ENCODE data around the gene MEGF10.
A peak's percentile ranks its signal among the peaks of the same experiment; 100 is the strongest.
"Not testable (repeated sequence)": the region's sequence is repeated elsewhere in the genome, so short reads cannot be mapped to it uniquely, and the experiment has no call there.

The MEGF10 gene

DNA sequence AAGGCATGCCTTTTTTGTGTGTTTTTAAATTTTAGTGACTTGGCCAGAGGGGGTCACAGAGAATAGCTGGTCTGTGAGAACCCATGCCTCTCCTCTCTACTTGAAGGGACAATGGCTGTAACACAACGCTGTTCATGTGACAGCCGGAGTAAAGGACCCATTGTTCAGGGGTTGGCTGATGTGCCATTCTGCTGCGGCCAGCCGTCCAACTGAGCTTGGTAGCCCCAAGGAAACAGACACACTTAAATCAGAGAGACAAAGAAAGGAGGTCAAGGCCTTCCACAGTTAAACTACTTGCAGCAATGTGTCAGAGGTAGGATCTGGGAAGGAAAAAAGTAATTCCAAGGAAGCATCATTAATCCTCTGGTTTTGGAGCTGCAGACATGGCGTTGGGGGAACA, 8.1 kb downstream of the MEGF10 start:
- no peak for DNase-seq

- DNase-seq = peak; percentile 7
Measured at GRCh38 chr5:127299678-127300077, 9.1 kb downstream of the MEGF10 start.

GRCh38 chr5:127302509-127302908, 11.9 kb downstream of the MEGF10 start:
- DNase-seq = no peak

DNA sequence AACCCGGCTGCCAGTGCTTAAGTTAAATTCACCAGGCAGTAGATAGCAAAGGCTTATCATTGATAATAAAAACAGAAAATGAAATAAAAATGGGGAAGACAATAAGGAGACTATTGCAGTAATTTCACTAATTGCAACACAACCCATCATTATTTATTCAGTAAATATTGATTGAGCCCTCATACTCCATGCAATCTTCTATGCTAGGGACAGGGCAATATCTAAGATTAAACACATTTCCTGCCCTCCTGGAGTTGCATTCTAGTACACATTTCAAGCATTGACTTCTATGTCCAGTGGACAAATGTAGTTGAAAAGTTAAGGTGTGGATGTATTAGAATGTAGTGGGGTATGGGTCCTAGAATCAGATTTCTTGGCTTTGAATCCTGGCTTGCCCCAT, 12.8 kb downstream of the MEGF10 start:
- no peak for DNase-seq

GRCh38 chr5:127305493-127305892, 14.9 kb downstream of the MEGF10 start:
- no peak for DNase-seq

DNA sequence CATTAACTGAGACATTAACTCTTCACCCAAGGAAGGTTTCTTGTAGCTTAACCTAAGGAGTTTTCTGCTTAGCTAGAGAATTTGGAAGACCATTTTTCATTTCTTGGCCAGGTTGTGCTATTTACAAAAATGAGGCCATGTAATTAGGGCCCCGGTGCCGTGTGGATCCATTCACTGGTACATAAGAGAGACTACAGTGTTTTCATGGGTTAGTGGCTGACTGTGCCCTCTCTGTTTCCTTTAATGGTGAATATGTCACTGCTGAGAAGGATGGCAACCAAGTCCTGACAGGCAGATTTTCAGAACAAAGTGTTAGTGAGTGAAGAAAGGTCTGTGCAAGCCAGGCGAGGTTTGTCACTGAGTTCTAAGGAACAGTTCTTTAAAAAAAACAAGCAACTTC, 15.4 kb downstream of the MEGF10 start:
- no peak for DNase-seq

GRCh38 chr5:127306647-127307046, 16.1 kb downstream of the MEGF10 start:
- no peak for DNase-seq

GRCh38 chr5:127307868-127308267, 17.3 kb downstream of the MEGF10 start:
- DNase-seq = no peak

DNA sequence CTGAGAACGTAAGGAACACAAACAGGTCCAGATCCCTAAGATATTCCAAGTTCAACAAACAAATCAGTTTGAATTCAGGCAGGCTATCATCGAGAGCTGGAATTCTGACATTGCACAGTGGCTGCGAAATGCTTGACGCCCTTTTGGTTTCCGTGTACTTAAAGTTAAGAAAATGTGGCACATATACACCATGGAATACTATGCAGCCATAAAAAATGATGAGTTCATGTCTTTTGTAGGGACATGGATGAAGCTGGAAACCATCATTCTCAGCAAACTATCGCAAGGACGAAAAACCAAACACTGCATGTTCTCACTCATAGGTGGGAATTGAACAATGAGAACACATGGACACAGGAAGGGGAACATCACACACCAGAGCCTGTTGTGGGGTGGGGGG, 17.7 kb downstream of the MEGF10 start:
- not testable (repeated sequence) for DNase-seq

- no peak for DNase-seq
Measured at GRCh38 chr5:127308945-127309344, 18.3 kb downstream of the MEGF10 start.

DNA sequence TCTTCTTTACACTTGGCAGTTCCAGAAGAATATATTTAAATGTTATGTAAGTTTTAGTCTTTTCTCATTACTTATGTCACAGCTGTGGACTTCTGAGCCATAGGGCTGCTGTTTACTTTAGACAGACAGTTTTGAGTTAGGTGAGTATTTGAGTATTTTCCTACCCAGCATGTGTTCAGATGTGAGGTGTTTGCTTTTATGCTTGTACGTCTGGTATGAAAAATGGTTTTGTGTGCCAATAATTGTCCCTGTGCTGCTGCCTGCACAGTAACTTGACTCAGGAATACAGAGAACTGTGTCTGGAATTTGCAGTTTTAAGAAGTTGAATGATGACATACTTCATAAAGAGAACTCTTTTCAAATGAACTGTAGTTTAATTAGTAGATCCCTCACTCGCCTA, 20.8 kb downstream of the MEGF10 start:
- DNase-seq = no peak

DNA sequence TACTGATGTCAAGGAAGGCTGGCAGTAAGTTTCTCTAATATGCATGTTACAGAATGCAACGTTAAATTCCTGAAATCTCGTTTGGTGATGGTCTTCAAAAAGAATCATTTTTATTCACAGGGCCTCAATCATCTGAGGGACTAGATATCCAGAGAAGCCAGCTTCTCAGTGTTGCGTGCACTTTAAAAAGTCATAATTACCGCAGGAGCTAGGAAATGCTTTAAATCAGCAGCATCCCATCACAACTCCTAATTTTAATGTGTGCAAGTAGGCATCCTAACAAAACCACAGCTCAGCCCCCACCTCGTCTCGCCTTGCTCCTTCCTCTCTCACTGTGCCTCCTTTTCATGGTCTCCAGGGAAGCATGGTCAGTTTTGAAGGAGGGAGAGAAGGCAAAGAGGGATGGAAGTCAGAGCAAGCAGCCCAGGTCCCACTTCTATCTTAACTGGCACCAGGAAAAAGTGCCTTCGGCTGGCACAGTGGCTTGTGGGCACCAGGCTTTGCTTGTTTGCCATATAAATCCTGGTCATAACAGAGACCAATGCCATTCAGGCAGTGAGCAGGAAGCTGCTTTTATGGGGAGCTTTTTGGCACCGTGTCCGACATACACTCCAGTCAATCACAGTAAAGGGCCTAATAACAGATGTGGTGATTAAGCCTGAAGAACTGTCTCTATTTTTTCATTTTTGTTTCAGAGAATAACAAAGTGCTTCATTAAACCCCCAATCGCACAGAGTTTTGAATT, 21.4 kb downstream of the MEGF10 start:
- no peak for DNase-seq

GRCh38 chr5:127313379-127313778, 22.8 kb downstream of the MEGF10 start:
- DNase-seq = no peak

DNA sequence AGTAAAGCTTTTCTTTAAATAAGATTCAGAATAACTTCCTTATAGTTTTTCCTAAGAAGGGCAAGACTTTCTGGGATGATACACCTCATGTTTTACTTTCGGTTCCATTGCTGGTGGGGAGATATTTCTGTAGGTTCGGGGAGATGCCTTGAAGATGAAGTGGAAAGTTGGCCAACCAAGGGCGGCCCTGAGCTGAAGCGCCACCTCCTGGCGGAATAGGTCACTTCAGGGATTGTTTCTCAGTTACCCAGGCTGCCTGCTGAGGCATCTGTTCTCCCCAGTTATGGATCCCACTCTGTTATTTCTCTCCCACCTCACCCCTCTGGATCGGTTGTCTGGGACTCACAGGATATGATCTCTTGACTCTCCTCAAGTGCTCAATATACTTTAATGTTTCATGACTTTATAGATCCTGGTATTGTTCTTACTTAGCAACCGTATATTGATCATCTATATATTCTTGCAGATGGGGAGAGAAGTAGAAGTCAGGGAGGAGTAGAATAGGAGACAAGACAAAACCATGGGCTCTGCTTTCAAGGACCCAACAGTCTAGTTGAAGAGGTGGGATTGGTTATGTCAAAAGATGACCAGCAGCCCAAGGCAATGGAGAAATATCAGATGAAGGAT, 23.4 kb downstream of the MEGF10 start:
- DNase-seq = no peak

- DNase-seq = no peak
Measured at GRCh38 chr5:127316011-127316410, 25.4 kb downstream of the MEGF10 start.

DNA sequence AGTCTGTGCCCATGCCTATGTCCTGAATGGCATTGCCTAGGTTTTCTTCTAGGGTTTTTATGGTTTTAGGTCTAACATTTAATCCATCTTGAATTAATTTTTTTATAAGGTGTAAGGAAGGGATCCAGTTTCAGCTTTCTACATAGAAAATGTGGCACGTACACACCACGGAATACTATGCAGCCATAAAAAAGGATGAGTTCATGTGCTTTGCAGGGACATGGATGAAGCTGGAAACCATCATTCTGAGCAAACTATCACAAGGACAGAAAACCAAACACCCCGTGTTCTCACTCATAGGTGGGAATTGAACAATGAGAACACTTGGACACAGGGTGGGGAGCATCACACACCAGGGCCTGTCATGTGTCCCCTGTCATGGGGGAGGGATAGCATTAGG, 26.8 kb downstream of the MEGF10 start:
- DNase-seq = not testable (repeated sequence)

DNA sequence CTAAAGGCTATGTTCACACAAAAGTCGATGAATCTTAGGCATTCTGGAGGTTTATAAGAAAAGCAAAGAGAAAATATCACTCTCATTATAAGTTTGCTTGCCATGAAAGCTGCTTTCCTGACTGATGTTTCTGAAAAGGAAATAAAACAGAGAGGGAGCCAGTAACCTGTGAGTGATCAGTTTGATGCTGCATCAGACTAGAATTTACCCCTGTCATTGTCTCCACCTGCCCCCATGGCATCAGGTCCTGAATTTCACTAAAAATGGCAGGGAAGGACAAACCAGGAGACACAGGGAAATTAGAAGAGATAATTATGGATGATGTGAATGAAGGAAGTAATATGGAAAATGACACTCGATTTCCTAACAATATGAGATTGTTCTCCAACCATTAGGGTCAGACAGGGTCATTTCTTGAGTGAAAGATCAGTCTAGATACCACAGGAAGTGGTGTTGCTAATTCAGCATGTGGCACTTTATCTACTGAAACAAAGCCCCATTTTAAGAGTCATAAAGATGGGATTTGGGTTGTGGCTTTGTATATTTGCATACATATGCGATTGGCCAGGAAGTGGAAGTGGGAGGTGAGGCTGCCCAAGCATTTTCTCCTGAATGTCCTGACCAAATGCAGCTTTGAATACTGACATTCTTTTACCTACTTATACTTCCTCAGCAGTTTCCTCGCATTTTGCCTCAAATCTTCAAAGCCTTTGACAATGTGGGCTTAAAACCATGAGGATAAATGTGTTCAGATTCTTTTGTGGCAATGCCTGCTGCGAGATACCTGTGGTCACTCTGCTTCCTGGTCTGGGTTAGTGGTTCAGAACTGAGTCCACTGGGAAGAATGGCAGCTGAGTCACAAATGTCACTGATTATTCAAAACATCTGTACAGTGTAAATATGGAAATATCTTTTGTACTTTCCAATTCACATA, 29.7 kb downstream of the MEGF10 start:
- DNase-seq = no peak

DNA sequence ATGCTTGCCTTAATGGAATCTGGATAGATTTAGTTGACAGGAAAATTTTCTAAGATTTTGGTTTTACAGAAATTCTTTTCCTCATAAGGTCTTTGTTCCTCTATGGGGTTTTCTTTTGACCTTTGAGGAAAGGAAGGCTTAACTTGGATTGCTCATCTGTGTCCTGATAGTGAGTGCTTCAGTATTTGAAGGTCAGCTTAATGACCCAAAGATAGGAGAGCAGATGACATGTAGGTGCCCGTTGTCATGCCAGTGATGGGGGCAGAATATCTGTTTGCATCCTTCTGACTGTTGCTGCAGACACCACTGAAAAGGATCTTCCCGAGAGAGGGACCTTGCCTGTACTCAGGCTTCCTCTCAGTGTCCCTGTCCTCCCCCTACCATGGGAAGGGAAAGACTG, 30.9 kb downstream of the MEGF10 start:
- no peak for DNase-seq

GRCh38 chr5:127322403-127322802, 31.8 kb downstream of the MEGF10 start:
- no peak for DNase-seq

GRCh38 chr5:127324756-127325155, 34.2 kb downstream of the MEGF10 start:
- no peak for DNase-seq

DNA sequence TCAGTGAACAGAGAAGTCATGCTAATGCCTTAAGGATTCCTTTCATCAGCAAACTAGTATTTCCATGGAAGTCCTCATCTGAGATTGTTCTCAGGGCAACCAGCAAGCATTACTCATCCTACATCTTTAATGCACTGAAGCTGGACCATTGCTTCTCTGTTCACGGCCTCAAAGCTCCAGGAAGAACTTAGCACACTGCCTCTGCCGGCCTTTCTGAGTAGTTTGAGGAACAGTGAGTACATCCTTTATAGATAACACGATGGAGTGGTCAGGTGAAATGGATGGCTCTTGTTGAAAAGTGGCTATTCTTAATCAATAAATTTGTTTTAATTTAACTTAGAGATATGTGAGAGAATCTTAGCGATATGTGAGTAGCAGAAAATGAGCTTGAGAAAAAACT, 35.8 kb downstream of the MEGF10 start:
- no peak for DNase-seq

DNA sequence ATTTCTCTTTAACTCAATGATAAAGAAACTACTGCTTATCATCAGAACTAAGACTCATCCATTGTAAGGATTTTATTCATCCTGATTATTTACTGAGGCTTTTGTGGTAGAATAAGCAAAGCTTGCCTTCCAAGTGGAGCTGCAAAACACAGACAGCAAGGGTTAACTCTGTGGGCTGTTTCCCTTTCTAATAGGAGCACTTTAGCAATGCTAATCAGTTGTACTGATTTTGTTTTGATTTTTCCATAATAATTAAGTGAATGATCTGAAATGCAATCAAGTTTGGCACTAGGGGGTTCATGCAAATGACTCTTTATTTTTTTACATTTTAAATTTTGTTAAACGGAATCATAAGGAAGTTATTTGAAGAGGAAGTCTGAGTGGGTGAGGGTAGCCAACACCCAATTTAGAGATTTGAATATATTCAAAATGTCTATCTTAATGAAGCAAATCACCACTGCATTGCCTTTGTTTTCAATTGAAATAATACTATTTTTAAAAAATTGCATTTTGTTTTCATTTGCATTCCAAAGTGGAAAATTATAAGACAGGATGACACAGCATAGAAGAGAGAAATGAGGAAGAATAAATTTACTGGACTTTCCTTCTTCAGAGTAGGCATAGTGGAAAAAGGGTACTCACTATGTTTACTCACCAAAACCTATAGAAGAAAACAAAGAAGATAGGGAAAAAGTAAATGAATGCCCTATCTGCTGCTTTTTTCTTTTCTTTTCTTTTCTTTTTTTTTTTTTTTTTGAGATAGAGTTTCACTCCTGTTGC, 36.6 kb downstream of the MEGF10 start:
- DNase-seq = no peak

DNA sequence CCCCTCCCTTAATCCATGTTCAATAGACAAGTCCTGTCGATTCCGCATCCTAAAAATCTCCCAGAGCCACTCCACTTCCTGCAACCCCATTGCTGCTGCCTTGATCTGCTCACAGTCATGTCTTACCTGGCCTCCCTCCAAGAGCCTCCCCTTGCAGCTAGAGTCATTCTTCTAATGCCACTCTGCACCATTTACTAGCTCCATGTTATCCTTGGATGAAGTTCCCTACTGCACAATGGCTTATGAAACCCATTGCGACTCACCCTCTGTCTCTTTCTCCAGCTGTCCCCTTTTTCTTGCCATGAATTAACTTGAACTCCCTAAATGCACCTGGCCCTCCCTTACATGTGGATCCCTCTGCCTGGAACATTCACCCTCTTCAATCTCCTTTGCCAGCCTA, 39.5 kb downstream of the MEGF10 start:
- no peak for DNase-seq
